ENCODE results near the gene SSBP3.
"Not testable (repeated sequence)": the region's sequence is repeated elsewhere in the genome, so short reads cannot be mapped to it uniquely, and the experiment has no call there.

SSBP3 gene

GRCh38 chr1:54348700-54349021 is 57.5 kb downstream of the SSBP3 start:
- DNase-seq (ENCODE audit: low read depth) = no peak

GRCh38 chr1:54347955-54348699 is 58.1 kb downstream of the SSBP3 start:
- DNase-seq (ENCODE audit: low read depth) = no peak

GRCh38 chr1:54347261-54347954 is 58.8 kb downstream of the SSBP3 start:
- no peak for DNase-seq (ENCODE audit: low read depth)

GRCh38 chr1:54345548-54345947 is 60.6 kb downstream of the SSBP3 start:
- DNase-seq (ENCODE audit: low read depth) = not testable (repeated sequence)

- no peak for DNase-seq (ENCODE audit: low read depth)
Observed at GRCh38 chr1:54345116-54345515, 61.1 kb downstream of the SSBP3 start.

- DNase-seq (ENCODE audit: low read depth) = no peak
Observed at GRCh38 chr1:54342742-54343687, 63.2 kb downstream of the SSBP3 start.

GRCh38 chr1:54342288-54342687 is 63.9 kb downstream of the SSBP3 start:
- no peak for DNase-seq (ENCODE audit: low read depth)

GRCh38 chr1:54341763-54342162 is 64.4 kb downstream of the SSBP3 start:
- DNase-seq (ENCODE audit: low read depth) = no peak

- DNase-seq (ENCODE audit: low read depth) = no peak
Observed at GRCh38 chr1:54340878-54341277, 65.3 kb downstream of the SSBP3 start.

GRCh38 chr1:54340434-54340833 is 65.8 kb downstream of the SSBP3 start:
- no peak for DNase-seq (ENCODE audit: low read depth)

- no peak for DNase-seq (ENCODE audit: low read depth)
Observed at GRCh38 chr1:54339126-54339525, 67.1 kb downstream of the SSBP3 start.

- no peak for DNase-seq (ENCODE audit: low read depth)
Observed at GRCh38 chr1:54338464-54338863, 67.7 kb downstream of the SSBP3 start.

- no peak for DNase-seq (ENCODE audit: low read depth)
Observed at GRCh38 chr1:54337928-54338327, 68.3 kb downstream of the SSBP3 start.

GRCh38 chr1:54337034-54337433 is 69.2 kb downstream of the SSBP3 start:
- no peak for DNase-seq (ENCODE audit: low read depth)

GRCh38 chr1:54336116-54336515 is 70.1 kb downstream of the SSBP3 start:
- no peak for DNase-seq (ENCODE audit: low read depth)

GRCh38 chr1:54335755-54336108 is 70.5 kb downstream of the SSBP3 start:
- DNase-seq (ENCODE audit: low read depth) = no peak

- DNase-seq (ENCODE audit: low read depth) = no peak
Observed at GRCh38 chr1:54335011-54335754, 71.0 kb downstream of the SSBP3 start.

GRCh38 chr1:54332781-54333585 is 73.2 kb downstream of the SSBP3 start:
- DNase-seq (ENCODE audit: low read depth) = no peak

GRCh38 chr1:54331843-54332463 is 74.2 kb downstream of the SSBP3 start:
- no peak for DNase-seq (ENCODE audit: low read depth)

GRCh38 chr1:54331091-54331772 is 75.0 kb downstream of the SSBP3 start:
- no peak for DNase-seq (ENCODE audit: low read depth)
